ENCODE data around the gene AOPEP. TPM values are rescaled to one million over a fixed set of nuclear protein-coding genes. Genes with fewer than 3 reads are reported as not detected.
A peak's percentile ranks its signal among the peaks of the same experiment; 100 is the strongest.

The AOPEP gene
- total and polyA plus RNA-seq, 2 of the 13 experiments (the other 11 are each of a cell fraction or from before 2014, with no cell fraction given) = 22.2 to 41.6 TPM

DNA sequence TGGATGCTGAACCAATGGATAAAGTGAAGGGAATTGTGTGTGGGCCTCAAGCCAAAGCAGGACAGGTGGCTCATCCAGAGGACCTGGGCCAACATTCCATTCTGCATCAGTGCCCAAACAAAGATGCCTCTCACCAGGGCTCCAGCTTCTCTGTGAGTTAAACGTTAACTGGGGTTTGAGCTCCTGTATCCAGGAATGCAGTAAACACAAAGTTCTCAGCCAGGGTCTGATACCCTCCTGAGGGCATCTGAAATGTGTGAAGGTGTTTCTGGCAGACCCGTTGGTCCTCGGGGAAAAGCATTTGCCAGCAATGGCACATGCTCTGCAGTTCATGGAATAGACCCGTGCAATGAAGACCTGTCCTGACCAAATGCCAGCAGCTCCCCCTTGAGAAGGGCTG, 33.9 kb upstream of the AOPEP start (continued):
- TF ChIP-seq, protein P1, sequence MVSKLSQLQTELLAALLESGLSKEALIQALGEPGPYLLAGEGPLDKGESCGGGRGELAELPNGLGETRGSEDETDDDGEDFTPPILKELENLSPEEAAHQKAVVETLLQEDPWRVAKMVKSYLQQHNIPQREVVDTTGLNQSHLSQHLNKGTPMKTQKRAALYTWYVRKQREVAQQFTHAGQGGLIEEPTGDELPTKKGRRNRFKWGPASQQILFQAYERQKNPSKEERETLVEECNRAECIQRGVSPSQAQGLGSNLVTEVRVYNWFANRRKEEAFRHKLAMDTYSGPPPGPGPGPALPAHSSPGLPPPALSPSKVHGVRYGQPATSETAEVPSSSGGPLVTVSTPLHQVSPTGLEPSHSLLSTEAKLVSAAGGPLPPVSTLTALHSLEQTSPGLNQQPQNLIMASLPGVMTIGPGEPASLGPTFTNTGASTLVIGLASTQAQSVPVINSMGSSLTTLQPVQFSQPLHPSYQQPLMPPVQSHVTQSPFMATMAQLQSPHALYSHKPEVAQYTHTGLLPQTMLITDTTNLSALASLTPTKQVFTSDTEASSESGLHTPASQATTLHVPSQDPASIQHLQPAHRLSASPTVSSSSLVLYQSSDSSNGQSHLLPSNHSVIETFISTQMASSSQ (IDR thresholded peaks at IDR 0.05; ENCODE audit: low read depth) = peak; percentile 88
- TF ChIP-seq, protein P1 (CRISPR knock-in tag; IDR thresholded peaks at IDR 0.05; ENCODE audit: borderline replicate concordance) = peak; percentile 92; the same call in 1 of the 2 replicates
- no peak for TF ChIP-seq SMAD9 (CRISPR knock-in tag; IDR thresholded peaks at IDR 0.05)
- TF ChIP-seq ELF4 (CRISPR knock-in tag; IDR thresholded peaks at IDR 0.05; ENCODE audit: borderline replicate concordance) = no peak
- 0 out of 2 replicates have a peak, but pooled peaks have one; percentile 44 for TF ChIP-seq SOX5 (CRISPR knock-in tag; IDR thresholded peaks at IDR 0.05; ENCODE audit: borderline replicate concordance)
- no peak for TF ChIP-seq U2AF1 (optimal IDR thresholded peaks at IDR 0.05; ENCODE audit: low read depth, low read length)
- TF ChIP-seq MED1 (CRISPR knock-in tag; IDR thresholded peaks at IDR 0.05) = peak; percentile 39; the same call in 1 of the 2 replicates
- TF ChIP-seq GATAD2A (CRISPR knock-in tag; IDR thresholded peaks at IDR 0.05) = peak; percentile 67
- TF ChIP-seq FOSL2 (CRISPR knock-in tag; IDR thresholded peaks at IDR 0.05) = peak; percentile 25; the same call in 1 of the 2 replicates
- no peak for TF ChIP-seq ZNF773 (CRISPR knock-in tag; IDR thresholded peaks at IDR 0.05; ENCODE audit: borderline replicate concordance)
- peak; percentile 22 for TF ChIP-seq ASH2L (IDR thresholded peaks at IDR 0.05; ENCODE audit: insufficient read length, low read depth, low read length)
- no peak for TF ChIP-seq SOX13 (IDR thresholded peaks at IDR 0.05)
- TF ChIP-seq SOX13 (CRISPR knock-in tag; conservative IDR thresholded peaks at IDR 0.05 in 1 of 2, IDR thresholded peaks at IDR 0.05 in 1 of 2) = peak in 1 of 2 experiments; percentile 67; a peak in 2 of 4 replicates
- TF ChIP-seq LCORL (IDR thresholded peaks at IDR 0.05) = 0 out of 2 replicates have a peak, but pooled peaks have one; percentile 51
- peak; percentile 96 for TF ChIP-seq LCORL (CRISPR knock-in tag; IDR thresholded peaks at IDR 0.05)
- TF ChIP-seq ESRRA (CRISPR knock-in tag; IDR thresholded peaks at IDR 0.05; ENCODE audit: low read depth) = no peak
- TF ChIP-seq, protein P2, sequence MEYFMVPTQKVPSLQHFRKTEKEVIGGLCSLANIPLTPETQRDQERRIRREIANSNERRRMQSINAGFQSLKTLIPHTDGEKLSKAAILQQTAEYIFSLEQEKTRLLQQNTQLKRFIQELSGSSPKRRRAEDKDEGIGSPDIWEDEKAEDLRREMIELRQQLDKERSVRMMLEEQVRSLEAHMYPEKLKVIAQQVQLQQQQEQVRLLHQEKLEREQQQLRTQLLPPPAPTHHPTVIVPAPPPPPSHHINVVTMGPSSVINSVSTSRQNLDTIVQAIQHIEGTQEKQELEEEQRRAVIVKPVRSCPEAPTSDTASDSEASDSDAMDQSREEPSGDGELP (IDR thresholded peaks at IDR 0.05; ENCODE audit: borderline replicate concordance, low read depth) = peak; percentile 47; the same call in 1 of the 2 replicates
- peak; percentile 65 for TF ChIP-seq HDAC2 (CRISPR knock-in tag; IDR thresholded peaks at IDR 0.05)
- no peak for TF ChIP-seq ZNF570 (CRISPR knock-in tag; IDR thresholded peaks at IDR 0.05; ENCODE audit: borderline replicate concordance)
- no peak for TF ChIP-seq ATF7 (IDR thresholded peaks at IDR 0.05)
- TF ChIP-seq ATF7 (CRISPR knock-in tag; IDR thresholded peaks at IDR 0.05) = no peak
- TF ChIP-seq, protein P3, sequence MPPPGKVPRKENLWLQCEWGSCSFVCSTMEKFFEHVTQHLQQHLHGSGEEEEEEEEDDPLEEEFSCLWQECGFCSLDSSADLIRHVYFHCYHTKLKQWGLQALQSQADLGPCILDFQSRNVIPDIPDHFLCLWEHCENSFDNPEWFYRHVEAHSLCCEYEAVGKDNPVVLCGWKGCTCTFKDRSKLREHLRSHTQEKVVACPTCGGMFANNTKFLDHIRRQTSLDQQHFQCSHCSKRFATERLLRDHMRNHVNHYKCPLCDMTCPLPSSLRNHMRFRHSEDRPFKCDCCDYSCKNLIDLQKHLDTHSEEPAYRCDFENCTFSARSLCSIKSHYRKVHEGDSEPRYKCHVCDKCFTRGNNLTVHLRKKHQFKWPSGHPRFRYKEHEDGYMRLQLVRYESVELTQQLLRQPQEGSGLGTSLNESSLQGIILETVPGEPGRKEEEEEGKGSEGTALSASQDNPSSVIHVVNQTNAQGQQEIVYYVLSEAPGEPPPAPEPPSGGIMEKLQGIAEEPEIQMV (CRISPR knock-in tag; IDR thresholded peaks at IDR 0.05; ENCODE audit: low read depth) = no peak
